KOPT-K1 (cell line): ENCODE results near the gene RPRD1A.

Source experiments
- H3K27ac ChIP-seq: fragments of 200-600 bp; sonication (generic); 2 replicates; pipeline ENCODE4 v1.5.1; 2016; ENCODE audit warnings: antibody characterized with exemption, mild to moderate bottlenecking, low read depth, low read length; ENCODE audit not compliant: poor library complexity, severe bottlenecking
- H3K36me3 ChIP-seq: fragments of 200-600 bp; sonication (generic); 2 replicates; pipeline ENCODE4 v1.5.1; 2017; ENCODE audit warnings: antibody characterized with exemption, mild to moderate bottlenecking, low read length, moderate library complexity; ENCODE audit not compliant: insufficient read depth
- H3K9me3 ChIP-seq: fragments of 200-600 bp; sonication (generic); 2 replicates; pipeline ENCODE4 v1.5.1; 2017; ENCODE audit warnings: antibody characterized with exemption, low read length, mild to moderate bottlenecking; ENCODE audit not compliant: insufficient read depth, poor library complexity, severe bottlenecking

Gene RPRD1A

DNA sequence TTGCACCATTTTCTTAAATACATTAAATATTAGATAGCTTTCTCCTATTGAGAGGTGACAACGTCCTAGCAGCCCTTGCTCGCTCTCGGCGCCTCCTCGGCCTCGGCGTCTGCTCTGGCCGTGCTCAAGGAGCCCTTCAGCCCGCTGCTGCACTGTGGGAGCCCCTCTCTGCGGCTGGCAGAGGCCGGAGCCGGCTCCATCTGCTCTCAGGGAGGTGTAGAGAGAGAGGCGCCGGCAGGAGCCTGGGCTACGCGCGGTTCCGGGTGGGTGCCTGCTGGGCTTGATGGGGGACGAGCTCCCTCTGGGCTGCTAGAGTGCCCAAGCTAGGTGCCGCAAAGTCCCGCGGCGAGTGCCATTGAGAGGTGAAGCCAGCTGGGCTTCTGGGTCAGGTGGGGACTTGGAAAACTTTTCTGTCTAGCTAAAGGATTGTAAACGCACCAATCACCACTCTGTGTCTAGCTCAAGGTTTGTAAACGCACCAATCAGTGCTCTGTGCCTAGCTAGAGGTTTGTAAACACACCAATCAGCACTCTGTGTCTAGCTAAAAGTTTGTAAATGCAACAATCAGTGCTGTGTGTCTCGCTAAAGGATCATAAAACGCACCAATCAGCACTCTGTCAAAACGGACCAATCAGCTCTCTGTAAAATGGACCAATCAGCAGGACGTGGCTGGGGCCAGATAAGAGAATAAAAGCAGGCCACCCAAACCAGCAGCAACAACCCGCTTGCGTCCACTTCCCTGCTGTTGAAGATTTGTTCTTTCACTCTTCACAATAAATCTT is 3.1 kb downstream of the RPRD1A start:
- no peaks in the 10 kb centered on the region for H3K9me3 ChIP-seq
- peaks cover 9% of the 10 kb centered on the region; the same call in 1 of the 2 replicates for H3K36me3 ChIP-seq
- no peak overlapping the region for H3K27ac ChIP-seq

DNA sequence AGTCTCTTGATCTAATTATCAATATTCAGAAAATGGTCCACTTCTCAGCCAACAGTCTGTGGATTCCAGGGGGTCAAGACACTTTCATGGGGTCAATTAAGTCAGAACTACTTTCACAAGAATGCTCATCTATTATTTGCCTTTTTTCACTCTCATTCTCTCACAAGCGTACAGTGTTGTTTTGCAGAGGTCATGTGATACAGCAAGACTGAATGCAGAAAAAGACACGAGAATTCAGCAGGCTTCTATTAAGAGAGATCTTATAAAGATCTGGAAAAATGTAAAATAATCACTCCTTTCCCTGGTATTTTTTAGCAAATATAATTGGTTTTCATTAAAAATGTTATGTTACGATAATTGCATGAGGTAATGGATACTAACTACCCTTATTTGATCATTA is 8.7 kb downstream of the RPRD1A start:
- no peak overlapping the region for H3K27ac ChIP-seq
- H3K9me3 ChIP-seq, result peaks cover 9% of the 10 kb centered on the region
- H3K36me3 ChIP-seq, result peaks cover 6% of the 10 kb centered on the region; the same call in 1 of the 2 replicates

DNA sequence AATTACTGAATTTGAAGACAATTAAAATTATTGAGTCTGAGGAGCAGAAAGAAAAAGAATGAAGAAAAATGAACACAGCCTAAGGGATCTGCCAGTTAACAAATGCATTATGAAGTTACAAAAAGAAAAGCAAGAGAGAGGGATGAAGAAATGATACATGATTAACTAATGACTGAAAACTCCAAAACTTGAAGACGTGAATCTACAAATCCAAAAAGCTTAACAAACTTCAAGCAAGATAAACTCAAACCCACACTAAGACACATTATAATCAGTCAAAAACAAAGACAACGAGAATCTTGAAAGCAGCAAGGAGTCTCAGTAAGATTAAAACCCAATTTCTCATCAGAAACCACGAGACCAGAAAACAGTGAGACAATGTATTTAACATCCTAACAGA is 15.6 kb downstream of the RPRD1A start:
- H3K9me3 ChIP-seq, result peaks cover 70% of the 10 kb centered on the region
- no peak overlapping the region for H3K27ac ChIP-seq
- H3K36me3 ChIP-seq, result peaks cover 19% of the 10 kb centered on the region

DNA sequence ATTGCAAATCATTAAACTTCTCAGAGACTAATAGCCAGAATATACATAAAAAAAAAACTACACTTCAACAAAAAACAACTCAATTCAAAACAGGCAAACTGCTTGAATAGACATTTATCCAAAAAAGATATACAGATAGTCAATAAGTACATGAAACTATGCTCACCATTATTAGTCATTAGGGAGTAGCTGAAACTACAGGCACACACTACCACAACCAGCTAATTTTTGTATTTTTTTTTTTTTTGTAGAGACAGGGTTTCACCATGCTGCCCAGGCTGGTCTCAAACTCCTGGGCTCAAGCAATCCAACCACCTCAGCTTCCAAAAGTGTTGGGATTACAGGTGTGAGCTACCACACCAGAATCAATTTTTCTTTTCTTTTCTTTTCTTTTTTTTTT is 16.9 kb downstream of the RPRD1A start:
- H3K27ac ChIP-seq, result no peak overlapping the region
- peaks cover 19% of the 10 kb centered on the region for H3K36me3 ChIP-seq
- peaks cover 73% of the 10 kb centered on the region for H3K9me3 ChIP-seq

DNA sequence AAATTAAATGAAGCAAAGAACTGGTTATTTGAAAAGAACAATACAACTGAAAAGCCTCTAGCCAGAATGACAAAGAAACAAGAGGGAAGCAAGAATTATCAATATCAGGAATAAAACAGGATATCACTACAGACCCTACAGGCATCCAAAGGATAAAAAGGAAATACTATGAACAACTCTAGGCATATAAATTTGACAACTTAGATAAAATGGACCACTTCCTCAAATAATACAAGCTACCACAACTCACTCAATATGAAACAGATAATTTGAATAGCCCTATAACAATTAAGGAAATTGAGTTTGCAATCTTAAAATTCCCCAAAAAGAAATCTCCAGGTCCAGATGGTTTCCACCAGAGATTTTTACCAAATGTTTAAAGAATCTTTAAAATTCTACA is 19.8 kb downstream of the RPRD1A start:
- Histone ChIP-seq H3K27ac (no peak overlapping the region), H3K36me3 (peaks cover 13% of the 10 kb centered on the region; the same call in 1 of the 2 replicates), H3K9me3 (peaks cover 58% of the 10 kb centered on the region)

DNA sequence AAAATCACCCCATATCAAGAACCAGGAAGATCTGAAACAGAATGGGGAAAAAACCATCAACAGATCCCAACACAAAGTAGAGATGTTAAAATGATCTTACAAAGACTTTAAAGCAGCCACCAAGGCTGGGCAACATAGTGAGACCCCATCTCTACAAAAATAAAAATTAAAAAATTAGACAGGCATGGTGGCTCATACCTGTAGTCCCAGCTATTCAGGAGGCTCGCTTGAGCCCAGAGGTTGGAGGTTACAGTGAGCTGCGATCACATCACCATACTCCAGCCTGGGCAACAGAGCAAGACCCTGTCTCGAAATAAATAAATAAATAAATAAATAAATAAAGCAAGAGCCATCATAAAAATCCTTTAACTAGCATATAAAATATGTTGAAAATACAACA is 20.5 kb downstream of the RPRD1A start:
- Histone ChIP-seq H3K27ac (no peak overlapping the region), H3K36me3 (peaks cover 6% of the 10 kb centered on the region; the same call in 1 of the 2 replicates), H3K9me3 (peaks cover 51% of the 10 kb centered on the region)

DNA sequence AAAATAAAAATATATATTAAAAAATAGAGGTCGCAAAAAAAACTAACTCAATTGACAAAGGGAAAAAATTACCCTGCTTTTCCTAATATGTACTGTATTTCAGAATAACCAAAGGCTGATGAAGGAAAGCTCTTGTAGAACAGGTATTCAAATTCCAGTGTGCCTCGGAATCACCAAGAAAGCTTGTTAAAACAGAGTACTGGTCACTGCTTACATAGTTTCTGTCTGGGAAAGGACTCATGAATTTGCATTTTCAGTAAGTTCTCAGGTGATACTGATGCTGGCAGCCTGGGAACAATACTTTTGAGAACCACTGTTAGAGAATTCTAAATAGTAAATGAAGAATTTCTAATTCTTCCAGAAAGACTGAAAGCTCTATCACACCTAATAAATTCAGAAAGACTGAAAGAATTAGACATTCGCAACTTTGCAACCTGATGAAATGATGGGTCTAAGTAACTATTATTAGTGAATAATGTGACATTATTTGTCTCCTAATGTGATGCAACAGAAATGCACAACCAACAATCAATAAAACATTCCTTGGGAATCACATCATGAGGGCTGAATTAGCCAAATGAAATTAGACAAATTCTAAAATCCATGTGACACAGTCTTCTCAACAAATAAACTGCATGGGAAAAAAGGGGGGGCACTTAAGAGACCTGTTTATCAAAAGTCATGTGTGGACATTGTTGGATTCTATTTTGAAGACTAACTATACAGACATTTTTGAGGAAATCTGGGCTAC is 21.9 kb downstream of the RPRD1A start:
- peaks cover under 1% of the 10 kb centered on the region; the same call in 1 of the 2 replicates for H3K36me3 ChIP-seq
- H3K27ac ChIP-seq, result no peak overlapping the region
- peaks cover 40% of the 10 kb centered on the region for H3K9me3 ChIP-seq

DNA sequence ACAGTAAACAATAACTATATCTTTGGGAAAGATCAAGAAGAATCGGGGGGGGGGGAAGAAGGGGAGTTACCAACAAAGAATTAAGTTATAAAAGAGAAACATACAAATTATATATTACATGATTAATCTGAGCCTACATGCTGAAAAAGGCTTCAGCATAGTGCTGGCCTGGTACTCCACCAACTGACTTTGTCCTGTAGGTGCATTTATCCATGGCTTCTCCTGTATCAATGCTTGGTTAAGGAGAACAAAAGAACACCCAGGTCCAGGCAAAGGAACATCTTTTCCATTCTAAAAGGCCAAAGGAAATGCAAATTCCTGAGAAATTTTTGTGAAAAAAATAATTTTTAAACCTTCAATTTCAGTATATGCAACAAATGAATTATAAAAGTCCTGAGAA is 24.2 kb downstream of the RPRD1A start:
- Histone ChIP-seq H3K36me3 (peaks cover 12% of the 10 kb centered on the region), H3K27ac (no peak overlapping the region), H3K9me3 (peaks cover 39% of the 10 kb centered on the region)

DNA sequence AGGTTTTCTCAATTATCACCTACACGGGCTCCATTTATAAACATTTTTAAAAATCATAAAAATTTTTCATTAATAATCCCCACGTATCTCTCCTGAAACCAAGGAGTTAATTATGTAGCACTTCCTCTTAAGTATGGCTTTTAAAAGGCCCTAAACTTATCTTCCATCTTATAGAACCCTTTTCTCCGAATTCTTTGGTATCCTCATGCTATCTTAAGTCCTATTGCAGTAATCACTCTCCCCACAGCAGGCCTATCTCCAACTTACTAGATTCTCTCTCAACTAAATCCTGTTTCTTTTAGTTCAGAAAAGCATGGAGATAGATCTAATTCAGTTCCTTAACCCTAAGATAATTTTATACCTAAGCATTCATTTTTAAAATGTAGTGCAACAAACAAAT is 26.2 kb downstream of the RPRD1A start:
- Histone ChIP-seq H3K27ac (no peak overlapping the region), H3K9me3 (peaks cover 37% of the 10 kb centered on the region), H3K36me3 (peaks cover 17% of the 10 kb centered on the region)

DNA sequence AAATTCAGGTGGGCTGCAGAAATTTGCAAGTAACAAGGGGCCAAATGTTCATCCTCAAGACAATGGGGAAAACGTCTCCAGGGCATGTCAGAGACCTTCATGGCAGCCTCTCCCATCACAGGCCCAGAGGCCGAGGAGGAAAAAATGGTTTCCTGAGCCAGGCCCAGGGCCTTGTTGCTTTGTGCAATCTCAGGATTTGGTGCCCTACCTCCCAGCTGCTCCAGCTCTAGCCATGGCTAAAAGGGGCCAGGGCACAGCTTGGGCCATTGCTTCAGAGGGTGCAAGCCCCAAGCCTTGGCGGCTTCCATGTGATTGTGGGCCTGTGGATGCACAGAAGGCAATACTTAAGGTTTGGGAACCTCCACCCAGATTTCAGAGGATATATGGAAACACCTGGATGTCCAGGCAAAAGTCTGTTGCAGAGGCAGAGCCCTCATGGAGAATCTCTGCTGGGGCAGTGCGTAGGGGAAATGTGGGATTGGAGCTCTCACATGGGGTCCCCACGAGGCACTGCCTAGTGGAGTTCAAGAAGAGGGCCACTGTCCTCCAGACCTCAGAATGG is 29.2 kb downstream of the RPRD1A start:
- H3K27ac ChIP-seq, result no peak overlapping the region
- peaks cover 34% of the 10 kb centered on the region for H3K9me3 ChIP-seq
- peaks cover 17% of the 10 kb centered on the region for H3K36me3 ChIP-seq

DNA sequence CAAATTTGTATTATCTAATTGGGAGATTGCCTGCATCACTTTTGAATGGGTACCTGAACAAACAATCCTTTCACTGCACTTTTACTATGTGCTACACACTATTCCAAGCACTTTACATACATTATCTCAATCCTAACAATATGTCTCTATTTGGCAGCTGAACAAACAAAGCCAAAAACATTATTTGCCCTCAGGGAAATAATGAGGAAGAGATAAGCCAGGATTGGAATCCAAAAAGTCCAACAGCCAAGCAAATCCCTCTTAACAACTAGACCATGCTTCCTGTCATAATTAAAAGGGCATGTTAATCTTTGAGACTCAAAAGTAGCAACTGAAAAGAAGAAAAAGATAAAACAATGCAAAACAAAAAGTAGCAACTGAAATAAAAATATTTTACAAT is 32.1 kb downstream of the RPRD1A start:
- Histone ChIP-seq H3K36me3 (peaks cover 36% of the 10 kb centered on the region), H3K27ac (no peak overlapping the region), H3K9me3 (peaks cover 33% of the 10 kb centered on the region)

DNA sequence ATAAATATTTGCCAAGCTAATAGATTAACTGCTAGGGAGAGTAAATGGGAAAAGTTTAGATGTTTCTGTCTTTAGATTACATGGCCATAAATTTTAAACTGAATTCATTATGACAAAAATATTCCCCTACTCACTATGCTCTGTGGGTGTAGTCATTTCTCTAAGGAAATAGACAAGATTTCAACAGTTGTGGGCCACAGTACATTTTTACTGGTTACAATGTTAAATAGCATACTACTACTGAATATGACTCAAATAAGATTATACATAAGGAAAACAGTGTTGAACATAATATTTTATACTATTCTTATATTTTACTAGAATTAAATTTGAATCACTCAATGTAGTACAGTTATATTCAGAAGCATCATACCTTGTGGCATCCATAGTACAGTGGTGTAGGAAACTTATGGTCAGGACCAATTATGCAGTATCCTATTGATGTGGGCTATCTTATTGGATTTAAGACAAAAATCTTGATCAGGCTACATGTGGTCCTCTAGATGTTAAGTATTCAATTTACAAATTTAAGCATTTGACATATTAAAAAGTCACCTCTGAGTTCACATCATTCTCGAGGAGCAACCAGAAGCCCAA is 33.0 kb downstream of the RPRD1A start:
- Histone ChIP-seq H3K9me3 (peaks cover 26% of the 10 kb centered on the region), H3K36me3 (peaks cover 45% of the 10 kb centered on the region), H3K27ac (no peak overlapping the region)

DNA sequence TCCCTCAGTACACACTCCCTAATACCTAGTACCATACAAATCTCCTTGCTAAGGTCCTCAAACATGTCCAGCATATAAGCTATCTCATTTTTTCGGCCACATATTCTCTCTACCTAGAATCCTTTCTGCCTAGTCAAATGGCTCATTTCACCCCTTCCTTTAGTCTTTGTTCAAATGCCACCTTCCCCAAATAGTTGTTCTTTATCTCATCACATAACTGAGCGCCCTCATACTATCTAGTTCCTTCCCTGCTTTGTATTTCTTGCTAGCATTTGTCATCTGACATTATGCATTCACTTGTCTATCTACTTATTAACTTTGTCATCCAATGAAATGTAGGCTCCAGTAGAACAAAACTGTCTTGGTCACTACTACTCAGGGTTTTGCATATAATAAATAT is 35.5 kb downstream of the RPRD1A start:
- H3K27ac ChIP-seq, result no peak overlapping the region
- peaks cover under 1% of the 10 kb centered on the region for H3K9me3 ChIP-seq
- peaks cover 45% of the 10 kb centered on the region for H3K36me3 ChIP-seq

DNA sequence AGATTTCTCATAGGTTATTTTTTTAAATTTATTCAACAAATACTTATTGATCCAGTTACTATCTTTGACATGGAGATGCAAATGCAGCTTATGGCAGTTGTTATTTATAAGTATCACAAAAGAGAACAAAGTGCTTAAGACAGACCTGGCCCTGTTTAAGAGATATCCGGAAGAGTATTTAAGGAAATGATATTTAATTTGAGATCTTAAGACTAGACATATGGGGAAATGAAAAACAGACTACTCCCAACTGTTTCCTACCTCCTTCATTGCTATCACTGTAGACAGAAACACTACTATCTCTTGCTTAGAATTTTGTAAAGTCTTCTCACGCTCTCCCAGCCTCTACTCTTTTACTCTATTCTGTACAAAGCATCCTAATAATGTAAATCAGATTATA is 36.0 kb downstream of the RPRD1A start:
- peaks cover 50% of the 10 kb centered on the region for H3K36me3 ChIP-seq
- no peaks in the 10 kb centered on the region for H3K9me3 ChIP-seq
- H3K27ac ChIP-seq, result no peak overlapping the region

DNA sequence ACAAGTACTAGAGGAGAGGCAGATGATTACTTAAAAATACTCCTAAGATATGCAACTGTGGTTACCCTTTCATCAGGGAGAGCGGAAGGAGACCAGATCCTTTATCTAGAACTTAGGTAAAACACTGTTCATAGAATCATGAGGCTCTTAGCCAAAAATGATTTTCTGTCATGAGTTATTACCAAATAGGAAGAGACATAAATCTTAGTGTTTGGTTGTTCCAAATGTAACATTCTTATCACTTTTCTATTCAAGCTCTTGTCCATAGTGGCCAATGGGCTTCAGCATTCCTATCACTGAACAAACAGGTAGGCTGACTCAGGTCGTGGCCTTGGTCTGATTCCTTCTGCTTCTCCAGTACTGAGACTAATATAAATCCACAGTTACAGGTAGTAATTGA is 38.5 kb downstream of the RPRD1A start:
- no peaks in the 10 kb centered on the region for H3K9me3 ChIP-seq
- peaks cover 70% of the 10 kb centered on the region for H3K36me3 ChIP-seq
- no peak overlapping the region for H3K27ac ChIP-seq
